Muscle of leg (tissue), 11 donors: ENCODE measurements around the gene GPR107. TPM values are rescaled to one million over a fixed set of nuclear protein-coding genes. Genes with fewer than 3 reads are reported as not detected.

Experiments
- DNase-seq: peaks from one replicate; pipeline ENCODE4 v3.0.0; 2013
- H3K27ac ChIP-seq: one replicate; pipeline ENCODE4 v1.5.1; 2013; ENCODE audit warnings: mild to moderate bottlenecking, low read length, control low read depth
- H3K27me3 ChIP-seq: one replicate; pipeline ENCODE4 v1.6.1; 2013; ENCODE audit warnings: low read length; ENCODE audit not compliant: control insufficient read depth, insufficient read depth
- H3K36me3 ChIP-seq: one replicate; pipeline ENCODE4 v1.6.1; 2013; ENCODE audit warnings: low read length; ENCODE audit not compliant: control insufficient read depth, insufficient read depth
- H3K4me1 ChIP-seq: one replicate; pipeline ENCODE4 v1.6.1; 2013; ENCODE audit warnings: low read length; ENCODE audit not compliant: control insufficient read depth, insufficient read depth
- H3K4me3 ChIP-seq: one replicate; pipeline ENCODE4 v1.5.1; 2013; ENCODE audit warnings: low read length, control low read depth
- H3K9me3 ChIP-seq: replicated peaks from 2 replicates; pipeline ENCODE4 v1.6.1; 2013; ENCODE audit warnings: low read depth, low read length; ENCODE audit not compliant: control insufficient read depth
- WGBS: methylation state at CpG from one replicate; pipeline ENCODE4 v1.1.5; 2013; ENCODE audit warnings: missing lambda C conversion rate; ENCODE audit not compliant: insufficient coverage; 5-methylcytosine and 5-hydroxymethylcytosine counted together
- polyA plus RNA-seq, 8 donors: library from polyadenylated mRNA; unstranded; fragments of 120-200 nt; gene quantifications; one replicate each; pipeline versions ENCODE4 v1.2.1 to v1.2.3, GENCODE V29; 2013; ENCODE audit warnings: inconsistent platforms in 1 of 8, low replicate concordance in 1 of 8; ENCODE audit not compliant: insufficient read length in 8 of 8, insufficient read depth in 1 of 8
- total RNA-seq: library from RNA; stranded (reverse); fragments of 120-200 nt; gene quantifications from one replicate; pipeline ENCODE4 v1.2.4, GENCODE V29; 2013

Gene GPR107
- total and polyA plus RNA-seq, 9 donors: 17.9 to 42.1 (median 35.7) TPM

GRCh38 chr9:130078547-130078946 lies 24.8 kb downstream of the GPR107 start:
- Histone ChIP-seq H3K27ac (no peak overlapping the region), H3K4me3 (no peak overlapping the region), H3K4me1 (no peaks in the 10 kb centered on the region), H3K27me3 (no peaks in the 10 kb centered on the region), H3K9me3 (no peaks in the 10 kb centered on the region), H3K36me3 (peaks cover 47% of the 10 kb centered on the region)
- 79% methylated on average over 2 of the region's 3 CpGs for WGBS
- no peak for DNase-seq

- Histone ChIP-seq H3K9me3 (no peaks in the 10 kb centered on the region), H3K27me3 (no peaks in the 10 kb centered on the region), H3K4me1 (no peaks in the 10 kb centered on the region), H3K4me3 (no peak overlapping the region), H3K27ac (no peak overlapping the region), H3K36me3 (peaks cover 45% of the 10 kb centered on the region)
- no peak for DNase-seq
- 100% methylated on average over 1 of the region's 7 CpGs for WGBS
These were observed 30.6 kb downstream of the GPR107 start for GRCh38 chr9:130084337-130084736.

- no peak for DNase-seq
- no peaks in the 10 kb centered on the region for H3K4me1 ChIP-seq
- H3K27ac ChIP-seq: no peak overlapping the region
- H3K4me3 ChIP-seq: no peak overlapping the region
- 80% methylated on average over 6 of the region's 6 CpGs for WGBS
- no peaks in the 10 kb centered on the region for H3K9me3 ChIP-seq
- H3K27me3 ChIP-seq: no peaks in the 10 kb centered on the region
- H3K36me3 ChIP-seq: peaks cover 53% of the 10 kb centered on the region
These were observed 34.3 kb downstream of the GPR107 start for GRCh38 chr9:130088051-130088450.

- Histone ChIP-seq H3K4me1 (peaks cover 2% of the 10 kb centered on the region), H3K9me3 (no peaks in the 10 kb centered on the region), H3K27me3 (no peaks in the 10 kb centered on the region), H3K36me3 (peaks cover 53% of the 10 kb centered on the region), H3K4me3 (no peak overlapping the region), H3K27ac (no peak overlapping the region)
- DNase-seq: no peak
- WGBS: 94% methylated on average over 6 of the region's 12 CpGs
These were observed 35.4 kb downstream of the GPR107 start for GRCh38 chr9:130089141-130089540.

- Histone ChIP-seq H3K4me3 (no peak overlapping the region), H3K9me3 (no peaks in the 10 kb centered on the region), H3K27me3 (no peaks in the 10 kb centered on the region), H3K4me1 (peaks cover 2% of the 10 kb centered on the region), H3K36me3 (peaks cover 57% of the 10 kb centered on the region), H3K27ac (no peak overlapping the region)
- WGBS: 88% methylated on average over 3 of the region's 3 CpGs
- DNase-seq: no peak
These were observed 37.2 kb downstream of the GPR107 start for GRCh38 chr9:130090915-130091314.

GRCh38 chr9:130092910-130093309 lies 39.2 kb downstream of the GPR107 start:
- DNase-seq: peak; percentile 98
- Histone ChIP-seq H3K4me1 (peaks cover 2% of the 10 kb centered on the region), H3K36me3 (peaks cover 55% of the 10 kb centered on the region), H3K4me3 (no peak overlapping the region), H3K27ac (peak overlapping the region; percentile 32), H3K27me3 (no peaks in the 10 kb centered on the region), H3K9me3 (no peaks in the 10 kb centered on the region)
- 20% methylated on average over 1 of the region's 4 CpGs for WGBS

- peaks cover 4% of the 10 kb centered on the region for H3K4me1 ChIP-seq
- WGBS: no CpG with 5 or more reads among the region's 7 CpGs
- no peak overlapping the region for H3K4me3 ChIP-seq
- H3K27ac ChIP-seq: no peak overlapping the region
- H3K9me3 ChIP-seq: no peaks in the 10 kb centered on the region
- no peak for DNase-seq
- peaks cover 68% of the 10 kb centered on the region for H3K36me3 ChIP-seq
- no peaks in the 10 kb centered on the region for H3K27me3 ChIP-seq
These were observed 42.2 kb downstream of the GPR107 start for GRCh38 chr9:130095872-130096271.

- H3K27ac ChIP-seq: no peak overlapping the region
- no peaks in the 10 kb centered on the region for H3K27me3 ChIP-seq
- no peak overlapping the region for H3K4me3 ChIP-seq
- 84% methylated on average over 2 of the region's 3 CpGs for WGBS
- H3K36me3 ChIP-seq: peaks cover 77% of the 10 kb centered on the region
- no peak for DNase-seq
- H3K4me1 ChIP-seq: peaks cover 23% of the 10 kb centered on the region
- no peaks in the 10 kb centered on the region for H3K9me3 ChIP-seq
These were observed 47.0 kb downstream of the GPR107 start for GRCh38 chr9:130100681-130101080.

- peaks cover 74% of the 10 kb centered on the region for H3K36me3 ChIP-seq
- peak; percentile 51 for DNase-seq
- H3K4me1 ChIP-seq: peaks cover 23% of the 10 kb centered on the region
- no peaks in the 10 kb centered on the region for H3K9me3 ChIP-seq
- H3K27ac ChIP-seq: peak overlapping the region; percentile 67
- no peak overlapping the region for H3K4me3 ChIP-seq
- no peaks in the 10 kb centered on the region for H3K27me3 ChIP-seq
- WGBS: 85% methylated on average over 6 of the region's 9 CpGs
These were observed 48.2 kb downstream of the GPR107 start for GRCh38 chr9:130101915-130102314.

- Histone ChIP-seq H3K9me3 (no peaks in the 10 kb centered on the region), H3K4me3 (no peak overlapping the region), H3K27ac (peak overlapping the region; percentile 42), H3K27me3 (no peaks in the 10 kb centered on the region), H3K4me1 (peaks cover 21% of the 10 kb centered on the region), H3K36me3 (peaks cover 73% of the 10 kb centered on the region)
- no peak for DNase-seq
- 85% methylated on average over 2 of the region's 4 CpGs for WGBS
These were observed 50.9 kb downstream of the GPR107 start for GRCh38 chr9:130104491-130105193.

- Histone ChIP-seq H3K9me3 (no peaks in the 10 kb centered on the region), H3K27ac (no peak overlapping the region), H3K4me1 (peaks cover 12% of the 10 kb centered on the region), H3K4me3 (no peak overlapping the region), H3K36me3 (peaks cover 71% of the 10 kb centered on the region), H3K27me3 (no peaks in the 10 kb centered on the region)
- DNase-seq: no peak
- 80% methylated on average over 1 of the region's 2 CpGs for WGBS
These were observed 53.1 kb downstream of the GPR107 start for GRCh38 chr9:130106860-130107233.
